Trophoblast cell (in vitro differentiated cells and primary cell): Measurements from ENCODE around the gene PIP4K2C.

ENCODE experiments used
- DNase-seq, 2 donors: peaks; one replicate each; pipeline ENCODE4 v3.0.0-alpha.2; 2016
- H2AFZ ChIP-seq: 2 replicates; pipeline ENCODE4 v1.6.1; 2013; ENCODE audit warnings: low read length, moderate library complexity, mild to moderate bottlenecking; ENCODE audit not compliant: insufficient read depth, poor library complexity
- H2AK5ac ChIP-seq: 2 replicates; pipeline ENCODE4 v1.6.1; 2013; ENCODE audit warnings: mild to moderate bottlenecking, low read length
- H2BK120ac ChIP-seq: 2 replicates; pipeline ENCODE4 v1.6.1; 2013; ENCODE audit warnings: low read length, mild to moderate bottlenecking, moderate library complexity; ENCODE audit not compliant: insufficient read depth, poor library complexity
- H2BK12ac ChIP-seq: 2 replicates; pipeline ENCODE4 v1.6.1; 2013; ENCODE audit warnings: mild to moderate bottlenecking, low read length, moderate library complexity
- H2BK5ac ChIP-seq: 2 replicates; pipeline ENCODE4 v1.6.1; 2013; ENCODE audit warnings: low read length, low read depth, moderate library complexity, mild to moderate bottlenecking; ENCODE audit not compliant: poor library complexity
- H3K14ac ChIP-seq: 2 replicates; pipeline ENCODE4 v1.6.1; 2013; ENCODE audit warnings: mild to moderate bottlenecking, low read length
- H3K18ac ChIP-seq: 2 replicates; pipeline ENCODE4 v1.6.1; 2013; ENCODE audit warnings: mild to moderate bottlenecking, low read length
- H3K23ac ChIP-seq: 2 replicates; pipeline ENCODE4 v1.6.1; 2013; ENCODE audit warnings: low read length
- H3K27ac ChIP-seq: 2 replicates; pipeline ENCODE4 v1.5.1; 2013; ENCODE audit warnings: low read depth, mild to moderate bottlenecking, inconsistent platforms, low read length, moderate library complexity
- H3K27me3 ChIP-seq: 2 replicates; pipeline ENCODE4 v1.6.1; 2013; ENCODE audit warnings: inconsistent platforms, mild to moderate bottlenecking, low read length, moderate library complexity; ENCODE audit not compliant: insufficient read depth
- H3K36me3 ChIP-seq, 2 experiments: 1 replicate in 1 of 2; 2 replicates in 1 of 2; pipeline ENCODE4 v1.6.1; 2013; ENCODE audit warnings: low read length in 2 of 2, mild to moderate bottlenecking in 2 of 2, moderate library complexity in 1 of 2; ENCODE audit not compliant: insufficient read depth in 2 of 2, control insufficient read depth in 1 of 2
- H3K4ac ChIP-seq: 2 replicates; pipeline ENCODE4 v1.6.1; 2013; ENCODE audit warnings: low read depth, mild to moderate bottlenecking, low read length, moderate library complexity
- H3K4me1 ChIP-seq, 2 experiments: 1 replicate in 1 of 2; 2 replicates in 1 of 2; pipeline ENCODE4 v1.6.1; 2013; ENCODE audit warnings: low read length in 2 of 2, mild to moderate bottlenecking in 2 of 2, moderate library complexity in 1 of 2; ENCODE audit not compliant: insufficient read depth in 2 of 2, control insufficient read depth in 1 of 2
- H3K4me2 ChIP-seq: 2 replicates; pipeline ENCODE4 v1.6.1; 2013; ENCODE audit warnings: inconsistent platforms, mild to moderate bottlenecking, low read length, moderate library complexity
- H3K4me3 ChIP-seq: 2 replicates; pipeline ENCODE4 v1.5.1; 2013; ENCODE audit warnings: mild to moderate bottlenecking, low read depth, low read length, inconsistent platforms
- H3K79me1 ChIP-seq: one replicate; pipeline ENCODE4 v1.6.1; 2013; ENCODE audit warnings: low read length
- H3K79me2 ChIP-seq: 2 replicates; pipeline ENCODE4 v1.6.1; 2013; ENCODE audit warnings: low read length, mild to moderate bottlenecking; ENCODE audit not compliant: control insufficient read depth, insufficient read depth, poor library complexity
- H3K9ac ChIP-seq: 2 replicates; pipeline ENCODE4 v1.6.1; 2013; ENCODE audit warnings: mild to moderate bottlenecking, low read length
- H3K9me3 ChIP-seq: 2 replicates; pipeline ENCODE4 v1.6.1; 2013; ENCODE audit warnings: low read depth, mild to moderate bottlenecking, control low read depth, inconsistent platforms, low read length; ENCODE audit not compliant: insufficient read depth
- H4K12ac ChIP-seq: 2 replicates; pipeline ENCODE4 v1.6.1; 2013; ENCODE audit warnings: low read depth, mild to moderate bottlenecking, low read length, moderate library complexity
- H4K8ac ChIP-seq: 2 replicates; pipeline ENCODE4 v1.6.1; 2013; ENCODE audit warnings: low read depth, mild to moderate bottlenecking, low read length, moderate library complexity
- H4K91ac ChIP-seq: one replicate; pipeline ENCODE4 v1.6.1; 2013; ENCODE audit warnings: low read depth, mild to moderate bottlenecking, low read length, moderate library complexity
- WGBS: extraction: QIAGEN DNeasy Blood & Tissue Kit; methylation state at CpG from one replicate; pipeline ENCODE4 v1.1.7; 2013; ENCODE audit warnings: missing lambda C conversion rate; ENCODE audit not compliant: insufficient read length, insufficient coverage; ENCODE audit errors: extremely low coverage; 5-methylcytosine and 5-hydroxymethylcytosine counted together

Gene PIP4K2C

DNA sequence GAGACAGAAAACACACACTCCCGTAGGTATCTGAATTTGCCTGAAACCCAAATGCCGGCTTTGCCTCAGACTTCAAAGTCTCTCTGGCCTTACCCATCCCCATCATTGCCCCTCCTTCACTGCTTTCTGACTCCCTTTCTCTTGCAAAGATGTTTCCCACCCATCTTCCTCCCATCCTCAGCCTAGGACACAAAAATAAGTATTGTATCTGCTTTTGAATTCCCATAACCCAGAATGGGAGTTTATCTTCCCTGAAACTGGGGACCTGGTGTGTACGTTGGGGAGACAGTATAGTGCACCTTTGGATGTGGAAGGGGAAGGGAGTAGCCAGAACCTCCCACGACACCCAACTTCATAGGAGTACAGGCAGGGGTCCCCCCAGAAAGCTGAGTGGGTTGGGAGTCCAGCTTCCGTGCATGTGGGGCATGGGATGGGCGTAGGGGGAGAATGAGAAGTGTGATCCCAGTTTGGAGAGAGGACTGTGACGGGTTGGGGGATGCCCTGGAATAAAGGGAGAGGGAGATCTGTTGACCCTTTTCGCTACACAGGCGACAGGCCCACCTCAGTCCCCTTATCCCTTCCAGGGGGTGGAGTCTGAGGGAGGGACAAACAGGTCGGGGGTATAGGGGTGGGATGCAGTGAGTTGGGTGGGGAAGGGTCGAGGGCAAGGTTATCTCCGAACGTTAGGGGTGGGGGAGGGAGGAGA, 41.6 kb upstream of the PIP4K2C start:
- H3K14ac ChIP-seq = no peak overlapping the region
- H3K4me2 ChIP-seq = peak overlapping the region; percentile 64
- H3K79me2 ChIP-seq = peaks cover 8% of the 10 kb centered on the region
- H3K9ac ChIP-seq = no peak overlapping the region
- H3K4me3 ChIP-seq = peak overlapping the region; percentile 5
- H2BK120ac ChIP-seq = no peak overlapping the region
- no peak overlapping the region for H2BK5ac ChIP-seq
- peaks cover 0 to 4% of the 10 kb centered on the region in 2 experiments for H3K36me3 ChIP-seq
- H3K23ac ChIP-seq = no peak overlapping the region
- H3K18ac ChIP-seq = no peak overlapping the region
- H3K9me3 ChIP-seq = peaks cover 3% of the 10 kb centered on the region
- H4K8ac ChIP-seq = no peak overlapping the region
- DNase-seq = no peak
- no peak overlapping the region for H4K91ac ChIP-seq
- H3K4ac ChIP-seq = no peak overlapping the region
- H3K27me3 ChIP-seq = peaks cover 22% of the 10 kb centered on the region
- H3K4me1 ChIP-seq = peaks cover 11 to 15% of the 10 kb centered on the region in 2 experiments
- no peak overlapping the region for H2AK5ac ChIP-seq
- no peak overlapping the region for H2AFZ ChIP-seq
- H3K79me1 ChIP-seq = peaks cover 5% of the 10 kb centered on the region
- no peak overlapping the region for H2BK12ac ChIP-seq
- no peak overlapping the region for H4K12ac ChIP-seq
- WGBS = no CpG with 5 or more reads among the region's 13 CpGs
- H3K27ac ChIP-seq = no peak overlapping the region

DNA sequence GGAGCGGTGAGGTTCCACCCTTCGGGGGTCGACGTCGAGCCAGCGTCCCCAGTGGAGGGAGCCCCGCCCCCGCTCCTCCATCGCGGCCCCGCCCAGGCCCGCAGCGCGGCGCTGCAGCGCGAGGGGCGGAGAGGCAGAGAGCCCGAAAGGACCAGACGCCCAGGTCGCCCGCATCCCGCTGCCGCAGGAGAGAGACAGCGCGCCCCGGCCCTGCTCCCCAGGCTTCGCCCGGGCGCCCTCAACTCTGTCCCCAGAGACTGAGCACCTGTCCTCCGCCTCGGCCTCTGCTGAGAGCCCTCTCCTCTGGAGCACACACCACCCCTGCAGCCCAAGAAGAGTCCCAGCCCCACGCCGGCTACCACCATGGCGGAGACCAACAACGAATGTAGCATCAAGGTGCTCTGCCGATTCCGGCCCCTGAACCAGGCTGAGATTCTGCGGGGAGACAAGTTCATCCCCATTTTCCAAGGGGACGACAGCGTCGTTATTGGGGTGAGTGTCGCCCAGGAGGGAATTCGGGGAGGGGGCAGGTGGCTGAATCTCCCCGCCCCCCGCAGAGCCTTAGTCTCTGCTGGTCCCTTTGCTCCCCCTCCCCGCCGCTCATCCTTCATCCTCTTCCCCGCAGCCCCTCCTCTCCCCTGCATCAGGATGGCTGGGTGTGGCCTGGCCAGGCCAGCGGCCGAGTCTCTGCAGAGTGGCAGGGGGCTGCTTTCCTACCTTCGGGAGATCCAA, 40.9 kb upstream of the PIP4K2C start, which contains the start of gene KIF5A:
KIF5A (plus strand) TSS at position 136 of the 732 bp plus-strand sequence; CDS start at position 364, 228 bp downstream.
- Histone ChIP-seq H4K12ac (no peak within 1 kb of the TSS), H3K27ac (no peak within 1 kb of the TSS), H2AFZ (peak within 1 kb of the TSS; percentile 76), H4K8ac (no peak within 1 kb of the TSS), H3K27me3 (peaks cover 22% of the 10 kb centered on the region), H3K23ac (no peak within 1 kb of the TSS), H3K4me1 (peaks cover 11 to 15% of the 10 kb centered on the region in 2 experiments), H3K14ac (no peak within 1 kb of the TSS), H3K18ac (no peak within 1 kb of the TSS), H3K4me3 (peak within 1 kb of the TSS; percentile 5), H3K79me1 (peaks cover 5% of the 10 kb centered on the region), H2AK5ac (no peak within 1 kb of the TSS), H4K91ac (no peak within 1 kb of the TSS), H3K4ac (no peak within 1 kb of the TSS), H2BK5ac (no peak within 1 kb of the TSS), H3K79me2 (peaks cover 8% of the 10 kb centered on the region), H3K9me3 (peaks cover 3% of the 10 kb centered on the region), H2BK120ac (no peak within 1 kb of the TSS), H3K4me2 (peak within 1 kb of the TSS; percentile 64), H3K36me3 (no peaks in the 10 kb centered on the region), H3K9ac (no peak within 1 kb of the TSS), H2BK12ac (no peak within 1 kb of the TSS)
- no CpG with 5 or more reads among the region's 52 CpGs for WGBS
- peak; percentile 17 to 58 for DNase-seq

DNA sequence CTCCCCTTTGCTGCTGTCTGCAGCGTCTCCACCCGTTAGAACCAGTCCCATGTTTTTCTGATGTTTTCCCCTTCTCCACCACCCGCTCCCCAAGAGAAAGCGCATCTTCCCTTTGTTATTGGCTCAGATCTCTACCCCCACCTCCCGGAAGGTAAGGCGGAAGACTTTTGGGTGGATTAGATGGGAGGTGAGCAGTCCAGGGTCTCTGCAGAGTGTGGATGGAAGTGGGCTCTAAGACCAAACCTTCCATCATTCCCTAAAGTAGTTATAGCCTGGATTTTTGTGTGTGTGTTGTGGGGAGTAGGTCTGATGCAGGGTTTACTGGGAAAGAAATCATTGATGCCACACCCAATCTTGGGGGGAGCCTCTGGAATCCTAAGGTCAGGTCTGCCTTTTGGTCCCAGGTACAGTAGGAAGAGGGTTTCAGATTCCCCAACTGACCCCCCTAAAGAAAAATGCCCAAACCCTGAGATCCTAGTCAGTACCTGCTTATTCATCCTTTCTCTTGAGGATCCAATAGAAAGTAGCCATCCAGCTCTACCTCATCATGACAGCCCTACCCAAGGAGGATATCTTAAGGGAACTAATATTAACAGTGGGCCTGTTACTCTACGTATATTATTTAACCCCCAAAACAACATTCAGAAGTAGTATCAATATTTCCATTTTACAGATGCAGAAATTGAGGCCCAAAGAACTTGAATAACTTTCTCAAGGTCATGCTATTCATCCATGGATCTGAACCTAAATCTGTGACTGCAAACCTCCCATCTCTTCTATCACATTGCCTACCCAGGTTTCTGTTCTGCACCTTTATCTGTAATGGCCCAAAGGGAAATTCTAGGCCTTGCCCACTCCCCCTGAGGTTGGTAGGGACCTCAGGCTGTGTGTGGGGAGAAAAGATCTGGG, 40.1 kb upstream of the PIP4K2C start:
- Histone ChIP-seq H2BK5ac (no peak overlapping the region), H3K36me3 (no peaks in the 10 kb centered on the region), H4K12ac (no peak overlapping the region), H2AFZ (no peak overlapping the region), H2BK120ac (no peak overlapping the region), H3K79me2 (peaks cover 8% of the 10 kb centered on the region), H3K27ac (no peak overlapping the region), H3K4ac (no peak overlapping the region), H3K9me3 (peaks cover 3% of the 10 kb centered on the region), H3K79me1 (peaks cover 5% of the 10 kb centered on the region), H2AK5ac (no peak overlapping the region), H3K9ac (no peak overlapping the region), H3K4me1 (peaks cover 8 to 12% of the 10 kb centered on the region in 2 experiments), H3K14ac (no peak overlapping the region), H3K27me3 (peaks cover 22% of the 10 kb centered on the region), H3K4me2 (no peak overlapping the region), H3K18ac (no peak overlapping the region), H3K4me3 (no peak overlapping the region), H4K8ac (no peak overlapping the region), H2BK12ac (no peak overlapping the region), H3K23ac (no peak overlapping the region), H4K91ac (no peak overlapping the region)
- no CpG with 5 or more reads among the region's 7 CpGs for WGBS
- no peak for DNase-seq

DNA sequence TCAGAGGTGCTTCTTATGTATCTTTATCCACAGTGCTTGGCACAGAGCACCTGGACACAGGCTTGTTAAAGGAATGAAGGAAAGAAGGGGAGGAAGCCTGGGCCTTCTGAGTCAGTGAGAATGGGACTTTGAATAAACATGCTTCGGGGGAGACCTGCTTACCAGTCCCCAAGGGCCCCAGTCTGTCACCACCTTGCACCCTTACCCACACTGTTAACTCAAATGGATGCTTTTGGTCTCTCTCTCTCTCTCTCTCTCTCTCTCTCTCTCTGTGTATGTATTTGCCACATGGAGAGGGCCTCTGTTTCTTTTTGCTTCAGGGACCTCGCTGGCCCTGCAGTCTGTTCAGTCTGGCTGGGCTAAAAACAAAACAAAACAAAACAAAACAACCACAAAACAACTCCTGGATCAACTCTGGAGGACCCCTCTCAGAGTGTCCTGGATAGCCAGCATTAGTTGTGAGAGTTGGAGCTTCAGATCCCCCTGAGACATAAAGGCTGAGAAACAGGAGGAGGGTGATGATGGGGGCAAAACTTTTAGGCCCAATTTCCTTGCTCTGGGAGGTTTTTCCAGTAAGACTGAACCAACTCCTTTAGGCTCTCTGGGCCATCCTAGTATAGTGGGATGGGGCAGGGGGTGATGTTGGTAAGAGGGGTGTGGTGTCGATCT, 39.2 kb upstream of the PIP4K2C start:
- peaks cover 22% of the 10 kb centered on the region for H3K27me3 ChIP-seq
- peaks cover 3% of the 10 kb centered on the region for H3K9me3 ChIP-seq
- DNase-seq = no peak
- no peak overlapping the region for H3K14ac ChIP-seq
- H3K9ac ChIP-seq = no peak overlapping the region
- WGBS = no CpG with 5 or more reads among the region's 3 CpGs
- peaks cover 2% of the 10 kb centered on the region for H3K79me2 ChIP-seq
- H3K4ac ChIP-seq = no peak overlapping the region
- no peaks in the 10 kb centered on the region for H3K36me3 ChIP-seq
- no peak overlapping the region for H3K23ac ChIP-seq
- H4K12ac ChIP-seq = no peak overlapping the region
- H3K18ac ChIP-seq = no peak overlapping the region
- peaks cover 2% of the 10 kb centered on the region for H3K79me1 ChIP-seq
- no peak overlapping the region for H3K27ac ChIP-seq
- no peak overlapping the region for H2AK5ac ChIP-seq
- peaks cover 3 to 7% of the 10 kb centered on the region in 2 experiments for H3K4me1 ChIP-seq
- no peak overlapping the region for H2BK12ac ChIP-seq
- no peak overlapping the region for H2AFZ ChIP-seq
- H4K91ac ChIP-seq = no peak overlapping the region
- H3K4me2 ChIP-seq = no peak overlapping the region
- H2BK120ac ChIP-seq = no peak overlapping the region
- no peak overlapping the region for H3K4me3 ChIP-seq
- H4K8ac ChIP-seq = no peak overlapping the region
- H2BK5ac ChIP-seq = no peak overlapping the region
